Right atrium auricular region (tissue), 2 donors: ENCODE data around the gene RBMS1. TPM values are rescaled to one million over a fixed set of nuclear protein-coding genes. Genes with fewer than 3 reads are reported as not detected.

Experiments
- DNase-seq: peaks from one replicate; pipeline ENCODE4 v3.0.0-alpha.2; 2019; ENCODE audit warnings: low spot score
- H3K27ac ChIP-seq, 2 donors: fragments of 200-600 bp; sonication (generic); 1 replicate in 1 of 2; 2 replicates in 1 of 2; pipeline ENCODE4 v1.5.1; 2016 to 2019
- H3K27me3 ChIP-seq, 2 donors: fragments of 200-600 bp; sonication (generic); one replicate each; pipeline versions ENCODE4 v1.5.1 to v1.6.0; 2017 to 2019
- H3K36me3 ChIP-seq: fragments of 200-600 bp; sonication (generic); one replicate; pipeline ENCODE4 v1.5.1; 2016
- H3K4me1 ChIP-seq, 2 donors: fragments of 200-600 bp; sonication (generic); one replicate each; pipeline versions ENCODE4 v1.5.1 to v1.6.0; 2017 to 2019
- H3K4me3 ChIP-seq, 2 donors: fragments of 200-600 bp; sonication (generic); 1 replicate in 1 of 2; 2 replicates in 1 of 2; pipeline ENCODE4 v1.5.1; 2017 to 2019; ENCODE audit warnings: mild to moderate bottlenecking in 1 of 2, moderate library complexity in 1 of 2
- H3K9me3 ChIP-seq, 2 donors: fragments of 200-600 bp; sonication (generic); one replicate each; pipeline ENCODE4 v1.5.1; 2019
- total RNA-seq, 2 donors: library from RNA; depleted of rRNA; stranded (reverse); fragments of >200 nt; gene quantifications; one replicate each; pipeline ENCODE4 v1.1.0, GENCODE V29; 2016
- TF ChIP-seq, protein P1 (sequence below), 2 donors: fragments of 200-600 bp; sonication (generic); IDR thresholded peaks; one replicate each; pipeline ENCODE4 v1.5.1; 2019; ENCODE audit warnings: antibody characterized with exemption in 2 of 2

The RBMS1 gene
- total RNA-seq, 2 donors from 2014 or later, result 52.3 to 57.0 TPM

DNA sequence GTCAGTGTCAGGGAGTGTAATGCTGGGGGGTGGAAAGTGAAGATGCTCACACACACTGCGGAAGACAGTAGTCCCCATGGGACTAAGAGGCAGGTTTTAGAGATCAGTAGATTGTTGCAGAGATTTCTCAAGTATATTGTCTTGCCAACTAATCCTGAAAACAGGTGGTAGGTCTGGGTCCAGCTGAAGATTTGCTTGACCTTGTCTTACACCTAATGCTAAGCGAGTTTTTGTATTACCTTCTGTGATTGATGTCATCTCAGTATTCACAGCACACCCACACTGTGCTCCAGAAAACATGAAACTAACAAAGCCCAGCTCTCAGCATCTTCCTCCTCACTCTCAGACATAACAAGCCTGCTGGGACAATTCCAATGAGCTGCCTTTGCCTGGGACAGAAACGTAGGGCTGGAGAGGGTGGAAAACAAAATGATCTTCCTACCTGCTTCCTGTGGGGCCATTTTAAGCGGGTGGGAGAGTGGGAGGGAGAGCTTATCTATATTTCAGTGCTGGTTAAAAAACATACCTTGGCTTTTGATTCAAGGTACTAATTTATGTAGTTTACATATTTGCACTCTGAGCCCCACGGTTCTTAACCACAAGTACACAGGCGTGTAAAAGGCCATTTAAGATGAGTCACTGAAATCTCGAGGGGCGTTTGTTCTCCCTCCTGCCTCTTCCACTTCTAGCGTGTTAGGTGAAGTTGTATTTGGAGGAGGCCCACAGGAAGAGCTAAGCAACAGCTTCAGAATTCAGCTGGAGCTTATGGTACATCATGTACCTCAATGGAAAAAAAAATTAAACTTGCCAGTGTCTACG is 23.1 kb upstream of the RBMS1 start:
- DNase-seq, result no peak
- Histone ChIP-seq H3K4me3 (no peak overlapping the region), H3K27ac (peak overlapping the region; percentile 29 to 35), H3K27me3 (no peaks in the 10 kb centered on the region), H3K4me1 (peaks cover 0 to 8% of the 10 kb centered on the region in 2 donors), H3K36me3 (no peaks in the 10 kb centered on the region), H3K9me3 (no peaks in the 10 kb centered on the region)
- TF ChIP-seq, protein P1, sequence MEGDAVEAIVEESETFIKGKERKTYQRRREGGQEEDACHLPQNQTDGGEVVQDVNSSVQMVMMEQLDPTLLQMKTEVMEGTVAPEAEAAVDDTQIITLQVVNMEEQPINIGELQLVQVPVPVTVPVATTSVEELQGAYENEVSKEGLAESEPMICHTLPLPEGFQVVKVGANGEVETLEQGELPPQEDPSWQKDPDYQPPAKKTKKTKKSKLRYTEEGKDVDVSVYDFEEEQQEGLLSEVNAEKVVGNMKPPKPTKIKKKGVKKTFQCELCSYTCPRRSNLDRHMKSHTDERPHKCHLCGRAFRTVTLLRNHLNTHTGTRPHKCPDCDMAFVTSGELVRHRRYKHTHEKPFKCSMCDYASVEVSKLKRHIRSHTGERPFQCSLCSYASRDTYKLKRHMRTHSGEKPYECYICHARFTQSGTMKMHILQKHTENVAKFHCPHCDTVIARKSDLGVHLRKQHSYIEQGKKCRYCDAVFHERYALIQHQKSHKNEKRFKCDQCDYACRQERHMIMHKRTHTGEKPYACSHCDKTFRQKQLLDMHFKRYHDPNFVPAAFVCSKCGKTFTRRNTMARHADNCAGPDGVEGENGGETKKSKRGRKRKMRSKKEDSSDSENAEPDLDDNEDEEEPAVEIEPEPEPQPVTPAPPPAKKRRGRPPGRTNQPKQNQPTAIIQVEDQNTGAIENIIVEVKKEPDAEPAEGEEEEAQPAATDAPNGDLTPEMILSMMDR (IDR thresholded peaks at IDR 0.05), result no peak

DNA sequence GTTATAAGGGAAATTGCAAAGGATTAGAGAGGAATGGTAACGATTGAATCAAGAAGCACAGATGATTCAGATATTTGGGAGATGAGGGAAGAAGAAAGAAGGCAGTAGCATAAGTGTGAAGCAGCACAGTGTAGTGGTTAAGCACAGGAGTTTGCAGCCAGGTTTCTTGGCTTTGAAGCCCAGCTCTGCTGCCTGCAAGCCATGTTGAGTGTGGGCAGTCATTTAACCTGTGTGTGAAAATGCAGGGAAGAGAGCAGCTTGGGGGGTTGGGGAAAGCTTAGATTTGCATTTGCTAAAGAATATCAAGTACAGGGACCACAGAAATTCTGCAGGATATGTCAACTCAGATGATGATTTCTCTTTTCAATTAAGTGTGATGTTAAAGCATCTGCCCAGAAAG is 21.5 kb upstream of the RBMS1 start:
- Histone ChIP-seq H3K9me3 (no peaks in the 10 kb centered on the region), H3K4me3 (no peak overlapping the region), H3K27me3 (no peaks in the 10 kb centered on the region), H3K4me1 (peaks cover 0 to 8% of the 10 kb centered on the region in 2 donors), H3K27ac (no peak overlapping the region), H3K36me3 (no peaks in the 10 kb centered on the region)
- DNase-seq, result no peak
- TF ChIP-seq, protein P1 (IDR thresholded peaks at IDR 0.05), result no peak

DNA sequence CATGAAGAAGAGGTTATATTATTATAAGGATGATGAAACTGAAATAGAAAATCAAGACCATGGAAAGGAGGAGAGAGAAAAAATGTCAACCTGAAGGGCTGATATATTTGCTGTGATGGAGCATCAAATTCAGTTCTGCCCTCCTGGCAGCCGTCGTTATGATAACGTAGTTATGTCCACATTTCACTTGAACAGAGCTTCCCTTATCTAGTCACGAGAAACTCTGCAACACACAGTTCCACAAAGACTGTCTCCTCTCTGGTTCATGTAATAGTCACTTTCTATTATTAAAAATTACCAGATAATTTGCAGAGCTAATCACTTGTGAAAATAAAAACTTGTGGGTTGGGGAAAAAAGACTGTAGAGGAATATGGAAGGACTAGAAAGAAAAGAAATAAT is 19.5 kb upstream of the RBMS1 start:
- H3K27ac ChIP-seq, result peak overlapping the region; percentile 65 to 82
- DNase-seq, result no peak
- H3K36me3 ChIP-seq, result no peaks in the 10 kb centered on the region

DNA sequence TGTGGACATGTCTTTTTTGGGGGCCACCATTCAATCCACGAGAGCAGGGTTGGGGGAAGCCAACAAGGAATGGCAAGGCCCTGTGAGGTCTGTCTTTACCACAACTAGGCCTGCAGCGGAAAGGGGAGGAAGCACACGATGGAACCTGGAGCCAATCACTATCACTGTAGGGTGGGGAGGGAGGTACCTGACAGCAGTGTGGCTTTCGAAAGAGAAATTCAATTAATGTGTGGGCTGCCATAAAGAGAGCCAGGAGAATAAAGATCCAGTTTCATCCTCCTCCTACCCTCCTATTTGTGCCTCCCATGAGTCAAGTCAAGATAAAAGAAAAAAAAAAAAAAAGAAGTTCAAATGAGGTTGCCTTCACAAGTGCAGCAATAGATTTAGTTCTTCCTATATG is 18.9 kb upstream of the RBMS1 start:
- TF ChIP-seq, protein P1 (IDR thresholded peaks at IDR 0.05), result no peak
- Histone ChIP-seq H3K4me3 (no peak overlapping the region), H3K27ac (peak overlapping the region; percentile 65 to 82), H3K4me1 (peaks cover 0 to 8% of the 10 kb centered on the region in 2 donors), H3K36me3 (no peaks in the 10 kb centered on the region), H3K9me3 (no peaks in the 10 kb centered on the region), H3K27me3 (no peaks in the 10 kb centered on the region)
- DNase-seq, result no peak

More for the DNA sequence above, 19.5 kb upstream of the RBMS1 start:
- Histone ChIP-seq H3K4me1 (peaks cover 0 to 8% of the 10 kb centered on the region in 2 donors), H3K4me3 (no peak overlapping the region), H3K27me3 (no peaks in the 10 kb centered on the region), H3K9me3 (no peaks in the 10 kb centered on the region)
- TF ChIP-seq, protein P1 (IDR thresholded peaks at IDR 0.05), result no peak

DNA sequence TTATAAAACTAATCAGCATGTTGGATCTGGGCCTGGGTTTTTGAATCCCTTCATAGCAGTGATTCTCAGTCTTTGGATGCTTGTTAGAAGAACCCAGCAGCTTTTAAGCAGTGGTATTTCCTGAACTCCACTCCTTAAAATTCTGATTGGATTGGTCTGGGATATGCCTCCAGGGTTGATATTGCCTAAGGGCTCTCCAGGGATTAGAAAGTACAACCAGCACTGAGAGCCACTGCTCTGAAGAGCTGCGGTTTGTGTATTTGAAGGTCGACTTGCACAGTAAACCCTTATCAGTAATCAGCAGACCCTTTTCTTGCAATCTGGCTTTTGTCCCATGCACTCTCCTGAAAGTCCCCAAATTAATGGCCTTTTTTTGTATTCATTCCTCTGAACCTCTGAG is 17.0 kb upstream of the RBMS1 start:
- peak overlapping the region in 1 of 2 donors; percentile 8 for H3K27ac ChIP-seq
- H3K27me3 ChIP-seq, result no peaks in the 10 kb centered on the region

More for the DNA sequence above, 17.0 kb upstream of the RBMS1 start:
- Histone ChIP-seq H3K4me1 (peaks cover 0 to 8% of the 10 kb centered on the region in 2 donors), H3K9me3 (no peaks in the 10 kb centered on the region), H3K4me3 (no peak overlapping the region), H3K36me3 (no peaks in the 10 kb centered on the region)
- DNase-seq, result no peak
- TF ChIP-seq, protein P1 (IDR thresholded peaks at IDR 0.05), result no peak
